Heart right ventricle (tissue), 16 donors: ENCODE results near the gene RALY. TPM values are rescaled to one million over a fixed set of nuclear protein-coding genes. Genes with fewer than 3 reads are reported as not detected.

Experiments used
- ATAC-seq, 8 donors: fragments of 200-7000 bp; cut with Tn5 transposase; one replicate each; pipeline ENCODE4 v1.9.1; 2020; ENCODE audit warnings: mild to moderate bottlenecking in 8 of 8, moderate library complexity in 8 of 8, moderate number of reproducible peaks in 1 of 8
- DNase-seq, 2 donors: peaks; one replicate each; pipeline ENCODE4 v3.0.0-alpha.2; 2020
- H3K27ac ChIP-seq, 10 donors: fragments of 200-600 bp; sonication (generic) in 2 of 10; one replicate each; pipeline versions ENCODE4 v1.5.0 to v1.8.0; 2020 to 2022; ENCODE audit warnings: mild to moderate bottlenecking in 3 of 10
- H3K27me3 ChIP-seq, 7 donors: fragments of 200-600 bp; one replicate each; pipeline ENCODE4 v1.8.0; 2021 to 2022; ENCODE audit warnings: mild to moderate bottlenecking in 2 of 7
- H3K36me3 ChIP-seq, 9 donors: fragments of 200-600 bp; sonication (generic) in 1 of 9; one replicate each; pipeline versions ENCODE4 v1.5.0 to v1.8.0; 2020 to 2022; ENCODE audit warnings: mild to moderate bottlenecking in 2 of 9
- H3K4me1 ChIP-seq, 9 donors: fragments of 200-600 bp; sonication (generic) in 1 of 9; one replicate each; pipeline versions ENCODE4 v1.5.0 to v1.8.0; 2020 to 2022; ENCODE audit warnings: mild to moderate bottlenecking in 4 of 9
- H3K4me3 ChIP-seq, 10 donors: fragments of 200-600 bp; sonication (generic) in 2 of 10; one replicate each; pipeline versions ENCODE4 v1.5.0 to v1.8.0; 2020 to 2022; ENCODE audit warnings: mild to moderate bottlenecking in 7 of 10, moderate library complexity in 2 of 10
- H3K9me3 ChIP-seq, 11 donors: fragments of 200-600 bp in 10 of 11; sonication (generic) in 2 of 11; one replicate each; pipeline versions ENCODE4 v1.5.0 to v1.8.0; 2013 to 2022; ENCODE audit warnings: mild to moderate bottlenecking in 2 of 11, control low read depth in 1 of 11, moderate library complexity in 1 of 11
- WGBS, 2 donors: extraction: QIAGEN DNeasy Blood & Tissue Kit; methylation state at CpG; one replicate each; pipeline ENCODE4 v1.1.7; 2013; ENCODE audit warnings: inconsistent platforms in 1 of 2; 5-methylcytosine and 5-hydroxymethylcytosine counted together
- intact Hi-C, 10 donors: fragments of 100-400 bp; cut with DNase I; formaldehyde crosslinking; loops; one replicate each; pipeline versions ENCODE4 v1.11.1 to v1.14.2; 2022
- polyA plus RNA-seq, 2 donors: library from polyadenylated mRNA; stranded (reverse); fragments of 200-250 nt; gene quantifications; one replicate each; pipeline ENCODE4 v1.2.3, GENCODE V29; 2013
- total RNA-seq, 10 donors: library from RNA; stranded (reverse); fragmentation: NEBNext Ultra II Directional in 3 of 10; extraction: Animal tissue kit (Norgen Biotek cat#: 25700) in 3 of 10; gene quantifications; one replicate each; pipeline versions ENCODE4 v1.2.1 to v1.2.4, GENCODE V29; 2021 to 2023
- TF ChIP-seq, protein P1 (sequence below), 9 donors: fragments of 200-600 bp; sonication (generic) in 2 of 9; IDR thresholded peaks; one replicate each; pipeline versions ENCODE4 v1.5.0 to v1.8.0; 2021 to 2022; ENCODE audit warnings: antibody characterized with exemption in 9 of 9, mild to moderate bottlenecking in 5 of 9, moderate library complexity in 1 of 9
- donor health status: Arrhythmogenic right ventricular cardiomyopathy.
- donor health status: ischemic (EF 13 %, LVEDD 7.1; RV severe dilation, severe dysfunction).
- donor health status: healthy with polysubstance abuse.
- donor health status: DM: no; HTN: yes; CAD: no.
- donor health status: DM: no; HTN: no; CAD: no.
- donor health status: ischemic (EF 25% LVEDD 6.9; RV normal size, moderate dysfunction).
- donor health status: ischemic (EF 25% LVEDD 5.7; RV mildly dilated, moderate dysfunction).
- donor health status: healthy.
- donor health status: DM: yes; HTN: yes; CAD: no.
- donor health status: Ischemic cardiomyopathy.
- donor health status: ischemic (EF 35%, LVEDD 5.7; RV mildly dilated, moderate dysfunction).
- donor health status: nonischemic (EF 11% LVEDD 7.7; RV severe dilation, severe dysfunction).
- donor health status: DM: yes; HTN: yes; CAD: no.
- donor health status: PGD.
- donor health status: ischemic (EF 29% LVEDD 5.4; RV normal size, mild dysfunction).
- donor health status: nonischemic (EF 23%, LVEDD 6.1; RV moderate dilation, normal function).

RALY gene
- total and polyA plus RNA-seq, 12 donors: 84.3 to 234 (median 104) TPM

DNA sequence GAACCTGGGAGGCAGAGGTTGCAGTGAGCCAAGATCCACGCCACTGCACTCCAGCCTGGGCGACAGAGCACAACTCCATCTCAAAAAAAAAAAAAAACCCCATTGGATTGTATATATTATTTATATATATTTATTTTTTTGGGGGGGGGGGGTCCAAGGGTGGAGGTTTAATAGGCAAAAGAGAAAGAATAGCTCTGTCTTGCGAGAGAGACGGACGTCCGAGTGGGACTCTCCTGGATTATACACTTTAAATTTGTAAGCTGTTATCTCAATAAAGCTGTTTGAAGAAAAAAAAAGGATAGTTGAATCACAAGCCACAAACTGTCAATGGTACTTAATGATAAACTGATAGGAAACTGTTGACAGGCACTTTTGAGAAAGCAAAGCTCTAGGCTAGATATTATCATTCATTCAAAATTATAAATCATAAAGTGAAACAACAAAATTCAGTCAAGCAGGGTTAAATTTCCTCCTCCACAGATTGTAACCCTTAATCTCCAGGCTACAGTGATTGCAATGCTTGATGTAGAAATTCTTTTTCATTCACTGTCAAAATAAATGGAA lies 98.0 kb downstream of the RALY start:
- TF ChIP-seq, protein P1, sequence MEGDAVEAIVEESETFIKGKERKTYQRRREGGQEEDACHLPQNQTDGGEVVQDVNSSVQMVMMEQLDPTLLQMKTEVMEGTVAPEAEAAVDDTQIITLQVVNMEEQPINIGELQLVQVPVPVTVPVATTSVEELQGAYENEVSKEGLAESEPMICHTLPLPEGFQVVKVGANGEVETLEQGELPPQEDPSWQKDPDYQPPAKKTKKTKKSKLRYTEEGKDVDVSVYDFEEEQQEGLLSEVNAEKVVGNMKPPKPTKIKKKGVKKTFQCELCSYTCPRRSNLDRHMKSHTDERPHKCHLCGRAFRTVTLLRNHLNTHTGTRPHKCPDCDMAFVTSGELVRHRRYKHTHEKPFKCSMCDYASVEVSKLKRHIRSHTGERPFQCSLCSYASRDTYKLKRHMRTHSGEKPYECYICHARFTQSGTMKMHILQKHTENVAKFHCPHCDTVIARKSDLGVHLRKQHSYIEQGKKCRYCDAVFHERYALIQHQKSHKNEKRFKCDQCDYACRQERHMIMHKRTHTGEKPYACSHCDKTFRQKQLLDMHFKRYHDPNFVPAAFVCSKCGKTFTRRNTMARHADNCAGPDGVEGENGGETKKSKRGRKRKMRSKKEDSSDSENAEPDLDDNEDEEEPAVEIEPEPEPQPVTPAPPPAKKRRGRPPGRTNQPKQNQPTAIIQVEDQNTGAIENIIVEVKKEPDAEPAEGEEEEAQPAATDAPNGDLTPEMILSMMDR (IDR thresholded peaks at IDR 0.05): no peak
- H3K36me3 ChIP-seq: peaks cover 0 to 100% (median 72%) of the 10 kb centered on the region in 9 donors
- intact Hi-C loops: no loop called here
- no peak overlapping the region for H3K4me3 ChIP-seq
- no peaks in the 10 kb centered on the region for H3K27me3 ChIP-seq
- ATAC-seq (no peak), DNase-seq (no peak)
- H3K9me3 ChIP-seq: no peaks in the 10 kb centered on the region
- H3K27ac ChIP-seq: no peak overlapping the region
- peaks cover 0 to 29% (median 23%) of the 10 kb centered on the region in 9 donors for H3K4me1 ChIP-seq
- 92 to 95% methylated on average over 6 of the region's 6 CpGs for WGBS, 2 donors

DNA sequence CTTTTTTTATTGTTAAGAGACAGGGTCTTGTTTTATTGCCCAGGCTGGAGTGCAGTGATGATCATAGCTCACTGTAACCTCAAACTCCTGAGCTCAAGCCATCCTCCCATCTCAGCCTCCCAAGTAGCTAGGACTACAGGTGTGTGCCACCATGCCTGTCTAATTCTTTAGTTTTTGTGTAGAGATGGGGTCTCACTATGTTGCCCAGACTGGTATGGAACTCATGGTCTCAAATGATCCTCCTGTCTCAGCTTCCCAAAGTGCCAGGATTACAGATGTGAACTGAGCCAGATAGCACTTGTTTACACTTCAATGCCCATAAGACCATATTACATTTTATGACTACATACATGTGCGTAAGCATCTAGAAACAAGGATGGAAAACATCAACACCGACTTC lies 100.2 kb downstream of the RALY start:
- WGBS, 2 donors: 93 to 95% methylated on average over 2 of the region's 2 CpGs
- DNase-seq (no peak), ATAC-seq (no peak)
- TF ChIP-seq, protein P1 (IDR thresholded peaks at IDR 0.05): no peak
- no peak overlapping the region for H3K27ac ChIP-seq
- H3K9me3 ChIP-seq: no peaks in the 10 kb centered on the region
- peaks cover 0 to 100% (median 72%) of the 10 kb centered on the region in 9 donors for H3K36me3 ChIP-seq
- intact Hi-C loops: no loop called here
- no peak overlapping the region for H3K4me3 ChIP-seq
- H3K4me1 ChIP-seq: peaks cover 0 to 25% (median 17%) of the 10 kb centered on the region in 9 donors
- no peaks in the 10 kb centered on the region for H3K27me3 ChIP-seq

DNA sequence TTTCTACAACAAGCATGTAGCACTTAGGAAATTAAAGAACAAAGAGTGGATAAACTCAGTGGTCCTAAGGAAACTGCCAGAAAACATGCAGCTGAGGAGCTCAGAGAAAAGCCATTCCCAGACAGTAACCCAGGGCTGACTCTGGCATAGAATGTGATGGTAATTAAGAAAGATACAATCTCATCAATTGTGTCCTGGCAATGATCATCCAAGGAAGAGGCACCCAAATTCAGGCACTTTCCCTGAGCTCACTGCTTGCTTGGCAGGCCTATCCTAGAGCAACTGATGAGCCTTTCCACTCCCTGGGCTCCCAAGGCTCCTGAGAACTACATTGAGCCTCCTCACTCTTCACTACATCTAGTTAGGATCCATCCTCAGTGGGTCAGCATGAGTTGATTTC lies 102.1 kb downstream of the RALY start:
- Histone ChIP-seq H3K27me3 (no peaks in the 10 kb centered on the region), H3K27ac (no peak overlapping the region), H3K9me3 (no peaks in the 10 kb centered on the region), H3K36me3 (peaks cover 0 to 100% (median 65%) of the 10 kb centered on the region in 9 donors), H3K4me1 (peaks cover 0 to 5% (median 2%) of the 10 kb centered on the region in 9 donors), H3K4me3 (no peak overlapping the region)
- DNase-seq (no peak), ATAC-seq (no peak)
- TF ChIP-seq, protein P1 (IDR thresholded peaks at IDR 0.05): no peak
- intact Hi-C loops: no loop called here

DNA sequence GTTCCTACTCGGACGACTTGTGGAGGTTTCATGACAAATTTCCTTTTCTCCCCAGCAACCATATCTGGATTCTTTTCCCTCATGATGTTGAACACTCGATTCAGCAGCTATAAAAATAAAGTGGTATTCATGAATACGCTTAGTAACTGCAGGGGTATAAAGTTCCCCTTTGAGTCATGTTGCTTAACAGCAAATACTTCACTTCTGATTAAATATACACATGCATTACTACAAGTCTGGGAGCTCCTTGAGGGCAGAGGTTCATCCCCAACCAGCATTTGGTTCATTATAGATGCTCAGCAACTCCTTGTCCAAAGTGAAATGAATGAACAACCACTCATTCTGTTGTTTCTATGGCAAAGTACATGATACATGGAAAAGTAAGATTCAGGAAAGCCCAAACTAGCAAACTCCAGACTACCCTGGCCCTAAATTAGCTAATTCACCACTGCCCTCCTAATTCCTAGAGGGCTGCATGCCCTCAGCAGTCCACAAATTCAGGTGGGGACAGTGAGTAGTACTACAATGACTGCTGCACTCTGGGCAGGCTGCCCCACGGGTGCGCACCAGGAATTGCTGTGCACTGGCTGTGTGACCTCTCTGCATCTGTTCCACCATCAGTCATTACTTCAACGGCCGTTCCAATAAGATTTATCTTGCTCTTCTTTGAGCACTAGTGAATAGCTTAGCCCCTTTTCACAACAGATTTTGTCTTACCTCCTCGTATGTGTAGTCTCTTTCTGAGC lies 103.2 kb downstream of the RALY start:
- Histone ChIP-seq H3K9me3 (no peaks in the 10 kb centered on the region), H3K4me3 (no peak overlapping the region), H3K36me3 (peaks cover 0 to 100% (median 65%) of the 10 kb centered on the region in 9 donors), H3K27ac (no peak overlapping the region), H3K4me1 (no peaks in the 10 kb centered on the region), H3K27me3 (no peaks in the 10 kb centered on the region)
- WGBS, 2 donors: 86 to 88% methylated on average over 9 of the region's 9 CpGs
- TF ChIP-seq, protein P1 (IDR thresholded peaks at IDR 0.05): no peak
- no peak for ATAC-seq
- no peak for DNase-seq
- intact Hi-C loops: no loop called here
